ENCODE data around the gene ARL4D. TPM values are rescaled to one million over a fixed set of nuclear protein-coding genes. Genes with fewer than 3 reads are reported as not detected.

Gene ARL4D
- total and polyA plus RNA-seq, 2 donors (not counting 1 experiment from before 2014, with no cell fraction given) = 11.3 to 14.5 TPM

DNA sequence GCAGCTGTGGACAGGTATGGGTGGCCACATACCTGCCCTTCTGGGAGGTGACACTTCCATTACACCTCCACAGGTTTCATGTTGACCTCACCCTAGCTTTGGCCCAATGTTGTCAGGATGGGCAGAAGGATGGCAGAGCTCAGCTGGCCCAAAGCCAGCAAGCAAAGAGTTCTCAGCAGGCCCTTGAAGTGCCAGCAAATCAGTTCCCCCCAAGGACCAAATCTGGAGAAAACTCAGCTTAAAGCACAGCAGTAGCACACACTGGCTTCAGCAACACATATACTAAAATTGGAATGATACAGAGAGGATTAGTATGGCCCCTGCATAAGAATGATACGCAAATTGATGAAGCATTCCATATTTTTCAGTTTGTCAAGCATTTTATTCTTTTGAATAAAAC lies 13.4 kb downstream of the ARL4D start:
- no CpG with 5 or more reads among the region's 1 CpG for WGBS (ENCODE audit: insufficient coverage)
- no peaks in the 10 kb centered on the region for H3K9me3 Mint-ChIP-seq (ENCODE audit: insufficient read depth)
- no peak for TF ChIP-seq EZH2 (IDR thresholded peaks at IDR 0.05; ENCODE audit: borderline replicate concordance, insufficient read depth, low read depth, low read length, poor library complexity, severe bottlenecking)
- peaks cover 0 to 7% (median 0%) of the 10 kb centered on the region in 4 experiments for H3K27me3 ChIP-seq (replicated peaks in 1 of 4; ENCODE audit: control extremely low read depth in 1 of 4, control insufficient read depth in 3 of 4, insufficient read depth in 4 of 4, low read length in 3 of 4)
- ChIA-PET CTCF (no interaction called here), POLR2A (no interaction called here)
- no peaks in the 10 kb centered on the region for H3K4me1 Mint-ChIP-seq
- H3K4me1 ChIP-seq (ENCODE audit: control insufficient read depth in 2 of 2, insufficient read depth in 2 of 2, low read length in 2 of 2) = no peaks in the 10 kb centered on the region
- H3K27ac ChIP-seq (ENCODE audit: low read length in 2 of 2) = no peak overlapping the region
- H3K9me3 ChIP-seq (ENCODE audit: control extremely low read depth in 1 of 3, control insufficient read depth in 2 of 3, insufficient read depth in 1 of 3, low read length in 2 of 3) = no peaks in the 10 kb centered on the region
- no peak overlapping the region for H3K4me3 ChIP-seq (ENCODE audit: control extremely low read depth in 1 of 5, extremely low read depth in 1 of 5, insufficient read depth in 1 of 5, low read depth in 2 of 5, low read length in 4 of 5)
- no peak overlapping the region for H3K4me3 Mint-ChIP-seq
- no peak for ATAC-seq (ENCODE audit: low read depth)
- H3K36me3 ChIP-seq (replicated peaks in 1 of 2; ENCODE audit: control extremely low read depth in 1 of 2, control insufficient read depth in 1 of 2, extremely low read depth in 1 of 2, insufficient read depth in 2 of 2, low read length in 1 of 2) = no peaks in the 10 kb centered on the region
- H4K20me1 ChIP-seq (ENCODE audit: control insufficient read depth, insufficient read depth, low read length, poor library complexity, severe bottlenecking) = no peaks in the 10 kb centered on the region
- H3K9ac ChIP-seq (ENCODE audit: low read length) = no peak overlapping the region
- H3K27ac Mint-ChIP-seq = no peak overlapping the region
- no peak overlapping the region for H2AFZ ChIP-seq (ENCODE audit: insufficient read depth, low read depth, low read length, poor library complexity, severe bottlenecking)
- no peaks in the 10 kb centered on the region for H3K79me2 ChIP-seq (ENCODE audit: control insufficient read depth, insufficient read depth, low read length)
- no peak overlapping the region for H3K4me2 ChIP-seq (replicated peaks; ENCODE audit: low read depth, low read length, poor library complexity, severe bottlenecking)
- no peak for DNase-seq
- intact Hi-C loops (cut with micrococcal nuclease) = no loop called here
- peaks cover 28% of the 10 kb centered on the region for H3K27me3 Mint-ChIP-seq

DNA sequence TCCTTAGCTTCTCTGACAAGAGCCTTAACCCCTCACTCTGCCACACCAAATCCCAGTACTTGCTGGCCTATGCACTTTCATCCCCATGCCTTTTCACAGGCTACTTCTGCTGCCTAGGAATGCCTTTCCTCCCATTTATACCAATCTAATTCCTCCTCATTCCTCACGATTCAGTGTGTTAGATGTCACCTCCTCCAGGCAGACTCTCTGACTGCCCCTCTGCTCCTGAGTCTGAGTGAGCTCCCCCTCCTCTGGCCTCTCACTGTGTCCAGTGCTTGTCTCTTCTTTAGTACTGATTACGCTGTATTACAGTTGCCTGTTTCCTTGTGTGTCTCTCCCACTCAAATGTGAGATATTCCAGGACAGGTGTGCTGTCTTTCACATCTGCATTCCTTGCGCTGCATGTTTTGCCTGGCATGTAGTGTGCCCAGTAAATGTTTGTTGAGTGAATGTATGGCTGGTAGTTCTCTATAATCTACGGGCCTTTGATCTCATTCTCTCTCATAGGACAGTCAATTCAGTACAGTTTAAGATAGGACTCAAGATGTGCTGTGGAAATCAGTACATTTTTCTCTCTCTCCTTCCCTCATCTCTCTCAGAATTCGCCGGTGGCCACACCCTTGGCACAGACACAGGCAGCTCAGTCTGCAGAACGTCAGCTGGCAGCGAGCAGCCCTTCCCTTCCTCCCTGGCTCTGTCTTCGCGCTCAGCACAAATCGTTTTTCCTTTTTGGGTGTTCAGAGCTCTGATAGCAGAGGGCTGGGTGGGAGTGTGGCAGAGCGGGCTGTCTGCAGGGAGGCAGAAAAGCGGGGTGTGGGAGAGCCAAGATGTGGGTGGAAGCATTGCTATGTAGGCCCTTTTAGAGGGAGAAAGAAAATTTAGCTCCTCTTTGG lies 18.5 kb downstream of the ARL4D start:
- no peaks in the 10 kb centered on the region for H3K4me1 ChIP-seq (ENCODE audit: control insufficient read depth in 2 of 2, insufficient read depth in 2 of 2, low read length in 2 of 2)
- H3K79me2 ChIP-seq (ENCODE audit: control insufficient read depth, insufficient read depth, low read length) = no peaks in the 10 kb centered on the region
- Mint-ChIP-seq H3K27ac (no peak overlapping the region), H3K4me3 (no peak overlapping the region), H3K9me3 (ENCODE audit: insufficient read depth) (no peaks in the 10 kb centered on the region), H3K4me1 (no peaks in the 10 kb centered on the region), H3K27me3 (peaks cover 33% of the 10 kb centered on the region)
- no peak for TF ChIP-seq CTCF (IDR thresholded peaks at IDR 0.05)
- no peak for TF ChIP-seq EZH2 (IDR thresholded peaks at IDR 0.05; ENCODE audit: borderline replicate concordance, insufficient read depth, low read depth, low read length, poor library complexity, severe bottlenecking)
- intact Hi-C loops (cut with micrococcal nuclease) = no loop called here
- no peak overlapping the region for H3K4me2 ChIP-seq (replicated peaks; ENCODE audit: low read depth, low read length, poor library complexity, severe bottlenecking)
- ATAC-seq (ENCODE audit: low read depth) = no peak
- POLR2A ChIA-PET = no interaction called here
- WGBS (ENCODE audit: insufficient coverage) = 82% methylated on average over 10 of the region's 13 CpGs
- no peak overlapping the region for H3K4me3 ChIP-seq (ENCODE audit: control extremely low read depth in 1 of 5, extremely low read depth in 1 of 5, insufficient read depth in 1 of 5, low read depth in 2 of 5, low read length in 4 of 5)
- H2AFZ ChIP-seq (ENCODE audit: insufficient read depth, low read depth, low read length, poor library complexity, severe bottlenecking) = no peak overlapping the region
- no peaks in the 10 kb centered on the region for H3K9me3 ChIP-seq (ENCODE audit: control extremely low read depth in 1 of 3, control insufficient read depth in 2 of 3, insufficient read depth in 1 of 3, low read length in 2 of 3)
- H3K9ac ChIP-seq (ENCODE audit: low read length) = no peak overlapping the region
- no peaks in the 10 kb centered on the region for H3K36me3 ChIP-seq (replicated peaks in 1 of 2; ENCODE audit: control extremely low read depth in 1 of 2, control insufficient read depth in 1 of 2, extremely low read depth in 1 of 2, insufficient read depth in 2 of 2, low read length in 1 of 2)
- no peak overlapping the region for H3K27ac ChIP-seq (ENCODE audit: low read length in 2 of 2)
- CTCF ChIA-PET = no interaction called here
- H4K20me1 ChIP-seq (ENCODE audit: control insufficient read depth, insufficient read depth, low read length, poor library complexity, severe bottlenecking) = no peaks in the 10 kb centered on the region
- peaks cover 0 to 27% (median under 1%) of the 10 kb centered on the region in 4 experiments for H3K27me3 ChIP-seq (replicated peaks in 1 of 4; ENCODE audit: control extremely low read depth in 1 of 4, control insufficient read depth in 3 of 4, insufficient read depth in 4 of 4, low read length in 3 of 4)
- no peak for DNase-seq
